IMR-90 (cell line): ENCODE measurements around the gene TAF11L13. TPM values are rescaled to one million over a fixed set of nuclear protein-coding genes. Genes with fewer than 3 reads are reported as not detected.

ENCODE experiments used
- ATAC-seq: fragments of 200-7000 bp; cut with Tn5 transposase; 2 replicates; pipeline ENCODE4 v1.9.1; 2020; ENCODE audit warnings: low read depth, mild to moderate bottlenecking, moderate library complexity
- BruUV-seq: library from RNA; stranded (reverse); fragments of 400-500 nt; replicated peaks from 2 replicates; lab custom pipeline; 2021; lab: Mats Ljungman, UMichigan
- CTCF ChIA-PET: fragments of 300-600 bp; formaldehyde crosslinking; extraction: SDS; loops from one replicate; lab custom pipeline; 2021; ENCODE audit warnings: antibody characterized with exemption; lab: Yijun Ruan, JAX
- POLR2A ChIA-PET: fragments of 300-600 bp; sonication (Branson Sonifier 250); formaldehyde crosslinking; loops from one replicate; lab custom pipeline; 2022; ENCODE audit warnings: antibody characterized with exemption; ENCODE audit not compliant: unreplicated experiment; lab: Charles Lee
- DNase-seq: peaks from one replicate; pipeline ENCODE4 v3.0.0; 2013
- H2AFZ ChIP-seq: replicated peaks from 2 replicates; pipeline ENCODE3; 2013; ENCODE audit warnings: low read length, mild to moderate bottlenecking; ENCODE audit not compliant: poor library complexity
- H2AK5ac ChIP-seq: 2 replicates; pipeline ENCODE4 v1.6.1; 2013; ENCODE audit warnings: low read depth, low read length, inconsistent platforms
- H2AK9ac ChIP-seq: replicated peaks from 2 replicates; pipeline ENCODE3; 2013; ENCODE audit warnings: mild to moderate bottlenecking, low read depth, low read length, moderate library complexity; ENCODE audit not compliant: poor library complexity
- H2BK120ac ChIP-seq: 2 replicates; pipeline ENCODE4 v1.6.1; 2013; ENCODE audit warnings: low read depth, low read length, inconsistent platforms
- H2BK15ac ChIP-seq: 3 replicates; pipeline ENCODE4 v1.6.1; 2013; ENCODE audit warnings: low read depth, low read length, inconsistent platforms
- H2BK20ac ChIP-seq: 2 replicates; pipeline ENCODE4 v1.6.1; 2013; ENCODE audit warnings: low read depth, mild to moderate bottlenecking, inconsistent platforms, low read length, moderate library complexity
- H2BK5ac ChIP-seq: 2 replicates; pipeline ENCODE4 v1.6.1; 2013; ENCODE audit warnings: mild to moderate bottlenecking, low read depth, low read length, inconsistent platforms; ENCODE audit not compliant: poor library complexity, severe bottlenecking
- H3K14ac ChIP-seq: replicated peaks from 2 replicates; pipeline ENCODE4 v1.6.1; 2013; ENCODE audit warnings: low read depth, low read length, inconsistent platforms
- H3K18ac ChIP-seq: 2 replicates; pipeline ENCODE4 v1.6.1; 2013; ENCODE audit warnings: low read depth, low read length, control low read depth
- H3K23ac ChIP-seq: 2 replicates; pipeline ENCODE4 v1.6.1; 2013; ENCODE audit warnings: low read depth, low read length, inconsistent platforms
- H3K27ac ChIP-seq: 2 replicates; pipeline ENCODE4 v1.5.1; 2013; ENCODE audit warnings: mild to moderate bottlenecking, control low read depth, low read length; ENCODE audit not compliant: insufficient read depth
- H3K27me3 ChIP-seq: 2 replicates; pipeline ENCODE4 v1.6.1; 2013; ENCODE audit warnings: low read length; ENCODE audit not compliant: control insufficient read depth, insufficient read depth
- H3K36me3 ChIP-seq: 2 replicates; pipeline ENCODE4 v1.6.1; 2013; ENCODE audit warnings: low read length, mixed read lengths; ENCODE audit not compliant: control insufficient read depth, insufficient read depth
- H3K4ac ChIP-seq: 2 replicates; pipeline ENCODE4 v1.6.1; 2013; ENCODE audit warnings: low read depth, low read length, inconsistent platforms
- H3K4me1 ChIP-seq: 2 replicates; pipeline ENCODE4 v1.6.1; 2013; ENCODE audit warnings: low read length, mixed read lengths; ENCODE audit not compliant: control insufficient read depth, insufficient read depth
- H3K4me2 ChIP-seq: 2 replicates; pipeline ENCODE4 v1.6.1; 2013; ENCODE audit warnings: low read depth, mild to moderate bottlenecking, control low read depth, low read length, moderate library complexity
- H3K4me3 ChIP-seq: 2 replicates; pipeline ENCODE4 v1.5.1; 2013; ENCODE audit warnings: low read depth, mild to moderate bottlenecking, control low read depth, low read length, moderate library complexity; ENCODE audit not compliant: insufficient read depth
- H3K56ac ChIP-seq: 2 replicates; pipeline ENCODE4 v1.6.1; 2013; ENCODE audit warnings: low read length, inconsistent platforms; ENCODE audit not compliant: insufficient read depth; ENCODE audit errors: extremely low read depth
- H3K79me1 ChIP-seq, 2 experiments: 2 replicates each; pipeline ENCODE4 v1.6.1; 2013; ENCODE audit warnings: low read length in 2 of 2, inconsistent platforms in 1 of 2, low read depth in 1 of 2
- H3K9ac ChIP-seq: 2 replicates; pipeline ENCODE4 v1.6.1; 2013; ENCODE audit warnings: low read depth, low read length, control low read depth
- H3K9me1 ChIP-seq: 2 replicates; pipeline ENCODE4 v1.6.1; 2013; ENCODE audit warnings: low read length, inconsistent platforms; ENCODE audit not compliant: insufficient read depth
- H3K9me3 ChIP-seq: 2 replicates; pipeline ENCODE4 v1.6.1; 2013; ENCODE audit warnings: low read length; ENCODE audit not compliant: control insufficient read depth, insufficient read depth
- H4K20me1 ChIP-seq: 2 replicates; pipeline ENCODE4 v1.6.1; 2013; ENCODE audit warnings: low read length, inconsistent platforms; ENCODE audit not compliant: insufficient read depth
- H4K5ac ChIP-seq: 2 replicates; pipeline ENCODE4 v1.6.1; 2013; ENCODE audit warnings: mild to moderate bottlenecking, low read depth, low read length, control low read depth
- H4K8ac ChIP-seq, 2 experiments: 2 replicates each; pipeline ENCODE4 v1.6.1; 2013; ENCODE audit warnings: low read depth in 2 of 2, low read length in 2 of 2, control low read depth in 1 of 2, inconsistent platforms in 1 of 2
- H4K91ac ChIP-seq: 2 replicates; pipeline ENCODE4 v1.6.1; 2013; ENCODE audit warnings: low read depth, low read length, inconsistent platforms; ENCODE audit not compliant: insufficient read depth
- BHLHE40 ChIP-seq: fragments of 150-350 bp; IDR thresholded peaks from 2 replicates; pipeline ENCODE4 v1.6.1; 2016; ENCODE audit warnings: mild to moderate bottlenecking, low read depth, low read length
- CEBPB ChIP-seq: IDR thresholded peaks from 2 replicates; pipeline ENCODE4 v1.6.1; 2012; ENCODE audit warnings: low read depth, low read length, improper control_type of control experiment
- CHD1 ChIP-seq: IDR thresholded peaks from 2 replicates; pipeline ENCODE4 v1.6.1; 2012; ENCODE audit warnings: low read depth, low read length, improper control_type of control experiment
- CTCF ChIP-seq: conservative IDR thresholded peaks from 2 replicates; pipeline ENCODE4 v1.5.1; 2012; ENCODE audit warnings: mild to moderate bottlenecking, low read depth, low read length, improper control_type of control experiment
- ELK1 ChIP-seq: fragments of 150-350 bp; IDR thresholded peaks from 2 replicates; pipeline ENCODE4 v1.6.1; 2016; ENCODE audit warnings: low read depth, mild to moderate bottlenecking, low read length, moderate library complexity, borderline replicate concordance
- FOS ChIP-seq: fragments of 150-350 bp; IDR thresholded peaks from 2 replicates; pipeline ENCODE4 v1.6.1; 2016; ENCODE audit warnings: low read depth, low read length
- MAFK ChIP-seq: IDR thresholded peaks from 2 replicates; pipeline ENCODE4 v1.6.1; 2012; ENCODE audit warnings: low read depth, low read length, improper control_type of control experiment
- MAZ ChIP-seq: IDR thresholded peaks from 2 replicates; pipeline ENCODE4 v1.6.1; 2012; ENCODE audit warnings: low read depth, mild to moderate bottlenecking, low read length, improper control_type of control experiment, moderate library complexity, borderline replicate concordance
- MXI1 ChIP-seq: IDR thresholded peaks from 2 replicates; pipeline ENCODE4 v1.6.1; 2012; ENCODE audit warnings: low read depth, mild to moderate bottlenecking, low read length, moderate library complexity, borderline replicate concordance
- POLR2A ChIP-seq: IDR thresholded peaks from 2 replicates; pipeline ENCODE4 v1.6.1; 2012; ENCODE audit warnings: mild to moderate bottlenecking, low read depth, low read length
- RAD21 ChIP-seq: IDR thresholded peaks from 2 replicates; pipeline ENCODE4 v1.6.1; 2012; ENCODE audit warnings: low read length, improper control_type of control experiment
- RCOR1 ChIP-seq: IDR thresholded peaks from 2 replicates; pipeline ENCODE4 v1.6.1; 2012; ENCODE audit warnings: mild to moderate bottlenecking, low read length, improper control_type of control experiment; ENCODE audit not compliant: insufficient replicate concordance
- RFX5 ChIP-seq: IDR thresholded peaks from 2 replicates; pipeline ENCODE4 v1.8.0; 2012; ENCODE audit warnings: low read depth, mild to moderate bottlenecking, low read length, moderate library complexity
- SMC3 ChIP-seq: fragments of 150-350 bp; IDR thresholded peaks from 2 replicates; pipeline ENCODE4 v1.6.1; 2016; ENCODE audit warnings: low read depth, mild to moderate bottlenecking, antibody characterized with exemption, low read length, moderate library complexity
- USF2 ChIP-seq: fragments of 150-350 bp; IDR thresholded peaks from 2 replicates; pipeline ENCODE4 v1.6.1; 2017; ENCODE audit warnings: mild to moderate bottlenecking, antibody characterized with exemption, low read length, low read depth
- WGBS, 2 experiments: methylation state at CpG; one replicate each; pipeline versions ENCODE4 v1.1.5 to v1.1.7; 2013; ENCODE audit warnings: missing lambda C conversion rate in 2 of 2; ENCODE audit not compliant: insufficient read length in 1 of 2; ENCODE audit errors: extremely low coverage in 2 of 2; 5-methylcytosine and 5-hydroxymethylcytosine counted together
- dilution Hi-C: fragments of 300-500 bp; cut with HindIII; formaldehyde crosslinking; loops from one replicate; pipeline ENCODE4 v1.14.3; 2018; ENCODE audit warnings: low sequenced_read_pairs; ENCODE audit not compliant: unreplicated experiment
- in situ Hi-C: fragments of 300-500 bp; cut with MboI; formaldehyde crosslinking; loops from 3 replicates; pipeline ENCODE4 v1.14.3; 2019; ENCODE audit warnings: low sequenced_read_pairs, inconsistent platforms, mixed read lengths
- intact Hi-C: fragments of 100-400 bp; cut with micrococcal nuclease; formaldehyde crosslinking; loops from 2 replicates; pipeline ENCODE4 v1.10.0; 2022
- polyA plus RNA-seq, 3 experiments: library from polyadenylated mRNA; depleted of rRNA; stranded (reverse); fragments of >200 nt; gene quantifications; 2 replicates each; pipeline ENCODE4 v1.2.3, GENCODE V29; 2012; ENCODE audit warnings: low replicate concordance in 1 of 3
- total RNA-seq: library from RNA; depleted of rRNA; stranded (reverse); fragments of >200 nt; gene quantifications from 2 replicates; pipeline ENCODE4 v1.2.3, GENCODE V29; 2012

The TAF11L13 gene
- total and polyA plus RNA-seq, 2 of the 4 experiments (the other 2 are of a cell fraction) = not detected

- TF ChIP-seq MXI1 = no peak
- no peak for TF ChIP-seq MAFK
- no peak for TF ChIP-seq CTCF
- TF ChIP-seq RFX5 = no peak
- TF ChIP-seq CEBPB = no peak
- TF ChIP-seq RCOR1 = no peak
- TF ChIP-seq POLR2A = no peak
- TF ChIP-seq BHLHE40 = no peak
- no peak for TF ChIP-seq FOS
- no peak for TF ChIP-seq RAD21
- TF ChIP-seq SMC3 = no peak
- no peak for TF ChIP-seq USF2
- no peak for TF ChIP-seq ELK1
- no peak for TF ChIP-seq CHD1
- TF ChIP-seq MAZ = no peak
- Histone ChIP-seq H2BK120ac (no peak overlapping the region), H3K9me1 (no peaks in the 10 kb centered on the region), H2BK5ac (no peak overlapping the region), H2AK5ac (no peak overlapping the region), H3K56ac (no peak overlapping the region), H3K14ac (no peak overlapping the region), H4K5ac (no peak overlapping the region), H3K4me1 (no peaks in the 10 kb centered on the region), H3K4ac (no peak overlapping the region), H3K79me1 (no peaks in the 10 kb centered on the region), H2AK9ac (no peak overlapping the region), H3K36me3 (no peaks in the 10 kb centered on the region), H2BK20ac (no peak overlapping the region), H4K91ac (no peak overlapping the region), H4K8ac (no peak overlapping the region), H4K20me1 (no peaks in the 10 kb centered on the region), H2AFZ (no peak overlapping the region), H3K9me3 (no peaks in the 10 kb centered on the region), H3K27ac (no peak overlapping the region), H3K4me2 (no peak overlapping the region), H2BK15ac (no peak overlapping the region), H3K27me3 (no peaks in the 10 kb centered on the region), H3K4me3 (no peak overlapping the region), H3K23ac (no peak overlapping the region), H3K9ac (no peak overlapping the region), H3K18ac (no peak overlapping the region)
- CTCF ChIA-PET = interaction anchor here (0.8 kb wide), 1 partner anchor 450 kb away, joined by 4 read pairs; no protein-coding TSS in a partner anchor
- no CpG with 5 or more reads among the region's 2 CpGs for WGBS, 2 experiments
- no peak for DNase-seq
- no peak for ATAC-seq
- no TSS peak for BruUV-seq
- intact Hi-C loops = no loop called here
- POLR2A ChIA-PET = no interaction called here
- dilution Hi-C loops = no loop called here
- in situ Hi-C loops = no loop called here
These were observed 33.9 kb downstream of the TAF11L13 start for GRCh38 chr5:17665836-17666235.
